ENCODE data around the gene CCL1.

The CCL1 gene

GRCh38 chr17:34401165-34401564, 38.1 kb upstream of the CCL1 start:
- peak; percentile 41 for DNase-seq (ENCODE audit: low spot score)
- no peak overlapping the region for H3K27ac ChIP-seq
- H3K4me3 ChIP-seq = no peak overlapping the region
- TF ChIP-seq, protein P1, sequence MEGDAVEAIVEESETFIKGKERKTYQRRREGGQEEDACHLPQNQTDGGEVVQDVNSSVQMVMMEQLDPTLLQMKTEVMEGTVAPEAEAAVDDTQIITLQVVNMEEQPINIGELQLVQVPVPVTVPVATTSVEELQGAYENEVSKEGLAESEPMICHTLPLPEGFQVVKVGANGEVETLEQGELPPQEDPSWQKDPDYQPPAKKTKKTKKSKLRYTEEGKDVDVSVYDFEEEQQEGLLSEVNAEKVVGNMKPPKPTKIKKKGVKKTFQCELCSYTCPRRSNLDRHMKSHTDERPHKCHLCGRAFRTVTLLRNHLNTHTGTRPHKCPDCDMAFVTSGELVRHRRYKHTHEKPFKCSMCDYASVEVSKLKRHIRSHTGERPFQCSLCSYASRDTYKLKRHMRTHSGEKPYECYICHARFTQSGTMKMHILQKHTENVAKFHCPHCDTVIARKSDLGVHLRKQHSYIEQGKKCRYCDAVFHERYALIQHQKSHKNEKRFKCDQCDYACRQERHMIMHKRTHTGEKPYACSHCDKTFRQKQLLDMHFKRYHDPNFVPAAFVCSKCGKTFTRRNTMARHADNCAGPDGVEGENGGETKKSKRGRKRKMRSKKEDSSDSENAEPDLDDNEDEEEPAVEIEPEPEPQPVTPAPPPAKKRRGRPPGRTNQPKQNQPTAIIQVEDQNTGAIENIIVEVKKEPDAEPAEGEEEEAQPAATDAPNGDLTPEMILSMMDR (IDR thresholded peaks at IDR 0.05) = no peak

DNA sequence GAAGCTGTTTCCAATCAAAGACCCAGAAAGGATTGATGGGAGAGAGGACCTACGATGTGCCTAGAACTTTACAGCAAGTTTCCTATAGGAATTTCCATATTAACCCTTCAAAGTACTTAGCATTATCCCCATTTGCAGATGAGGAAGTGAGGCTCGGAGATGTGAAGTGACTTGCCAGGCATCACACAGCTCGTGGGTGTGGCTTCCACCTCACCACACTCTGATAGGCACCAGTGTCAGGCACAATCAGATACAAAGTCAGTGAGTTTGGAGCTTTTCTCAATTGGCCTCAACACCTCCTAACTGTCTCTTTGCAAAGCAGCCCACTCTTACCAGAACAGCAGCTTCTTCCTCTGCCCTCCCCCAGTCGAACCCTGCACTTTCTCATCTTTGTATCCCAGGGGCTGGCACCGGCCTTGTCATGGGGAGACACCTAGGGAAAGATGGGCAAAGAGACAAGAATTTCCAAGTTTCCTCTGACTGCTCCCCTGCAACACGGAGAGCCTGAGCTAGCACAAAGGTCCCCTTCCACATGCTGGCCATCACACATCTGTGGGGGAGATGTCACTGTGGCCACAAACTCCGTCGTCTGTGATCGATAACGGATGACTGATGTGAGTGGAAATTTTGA, 37.4 kb upstream of the CCL1 start:
- Histone ChIP-seq H3K4me3 (no peak overlapping the region), H3K27ac (no peak overlapping the region)
- peak; percentile 53 for DNase-seq (ENCODE audit: low spot score)
- TF ChIP-seq, protein P1 (IDR thresholded peaks at IDR 0.05) = no peak

DNA sequence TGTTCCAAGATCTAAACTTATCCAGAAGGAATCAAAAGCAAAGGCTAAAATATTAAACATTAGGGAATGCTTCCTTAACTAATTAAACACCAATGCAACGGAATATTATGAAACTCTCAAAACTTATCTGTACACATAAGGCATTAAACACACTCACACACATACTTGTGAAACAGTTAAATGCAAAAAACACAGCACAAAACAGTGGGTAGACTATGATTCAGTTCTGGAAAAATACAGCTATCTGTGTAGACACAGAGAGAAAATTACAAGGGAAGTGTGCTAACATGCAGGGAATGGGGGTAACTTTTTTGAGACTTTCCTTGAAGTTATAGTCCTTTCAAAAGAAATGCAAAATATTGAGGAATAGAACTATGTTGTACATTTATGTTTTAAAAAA, 36.7 kb upstream of the CCL1 start:
- H3K4me3 ChIP-seq = no peak overlapping the region

DNA sequence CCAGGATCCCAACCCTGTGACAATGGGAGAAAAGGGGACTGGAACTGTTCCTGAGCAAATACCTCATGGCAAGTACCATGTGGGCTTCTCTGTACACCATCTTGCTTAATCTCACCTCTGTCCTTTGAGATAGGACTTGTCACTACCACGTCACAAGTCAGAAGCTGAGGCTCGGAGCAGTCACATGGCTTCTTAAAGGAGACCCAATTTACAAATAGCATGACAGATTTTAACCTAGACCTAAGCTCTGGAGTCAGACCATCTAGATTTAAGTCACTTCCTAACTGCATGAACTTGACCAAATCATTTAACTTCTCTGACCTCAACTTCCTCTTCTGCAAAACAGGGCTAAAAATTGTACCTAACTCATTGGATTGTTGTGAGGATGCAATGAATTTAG, 36.0 kb upstream of the CCL1 start:
- Histone ChIP-seq H3K27ac (no peak overlapping the region), H3K4me3 (no peak overlapping the region)
- TF ChIP-seq, protein P1 (IDR thresholded peaks at IDR 0.05) = no peak
- peak; percentile 49 for DNase-seq (ENCODE audit: low spot score)

More for the DNA sequence above, 36.7 kb upstream of the CCL1 start:
- DNase-seq (ENCODE audit: low spot score) = no peak
- TF ChIP-seq, protein P1 (IDR thresholded peaks at IDR 0.05) = no peak
- H3K27ac ChIP-seq = no peak overlapping the region

DNA sequence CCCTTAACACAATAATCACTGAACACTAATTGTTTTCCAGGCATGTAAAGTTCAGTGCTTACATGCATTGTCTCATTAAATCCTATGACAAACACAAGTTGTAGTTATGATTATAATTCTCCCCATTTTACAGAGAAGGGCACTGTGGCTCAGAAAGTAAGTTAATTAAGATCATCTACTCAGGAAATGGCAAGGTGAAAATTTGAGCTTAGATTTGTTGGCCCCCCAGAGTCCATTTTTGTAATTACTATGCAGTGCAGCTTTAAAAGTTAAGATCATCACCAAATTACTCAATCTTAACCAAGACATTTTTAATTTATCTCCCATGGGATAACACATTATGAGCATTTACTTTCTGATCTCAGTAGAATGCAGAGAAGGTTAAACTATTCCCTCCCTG, 34.2 kb upstream of the CCL1 start:
- DNase-seq (ENCODE audit: low spot score) = no peak
- TF ChIP-seq, protein P1 (IDR thresholded peaks at IDR 0.05) = no peak
- no peak overlapping the region for H3K27ac ChIP-seq
- H3K4me3 ChIP-seq = no peak overlapping the region

DNA sequence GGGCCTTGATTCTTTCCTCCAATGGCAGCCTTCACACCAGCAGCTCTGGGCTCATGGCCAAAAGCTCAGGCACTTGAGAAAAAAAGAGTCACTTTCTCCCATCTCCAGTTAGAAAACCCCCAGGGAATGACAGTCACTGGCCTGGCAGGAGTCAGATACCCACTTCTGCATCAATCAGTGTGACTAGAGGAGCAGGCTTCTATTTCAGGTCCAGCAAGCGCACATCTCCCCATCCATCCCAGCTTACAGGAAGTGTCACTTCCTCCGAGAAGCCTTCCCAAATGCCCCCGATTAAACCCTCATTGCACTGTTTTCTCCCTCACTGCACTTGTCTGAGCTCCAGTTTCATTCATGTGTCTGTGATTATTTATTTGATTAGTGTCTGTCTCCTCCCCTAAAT, 30.4 kb upstream of the CCL1 start:
- DNase-seq (ENCODE audit: low spot score) = peak; percentile 33
- TF ChIP-seq, protein P1 (IDR thresholded peaks at IDR 0.05) = no peak
- Histone ChIP-seq H3K4me3 (no peak overlapping the region), H3K27ac (no peak overlapping the region)

DNA sequence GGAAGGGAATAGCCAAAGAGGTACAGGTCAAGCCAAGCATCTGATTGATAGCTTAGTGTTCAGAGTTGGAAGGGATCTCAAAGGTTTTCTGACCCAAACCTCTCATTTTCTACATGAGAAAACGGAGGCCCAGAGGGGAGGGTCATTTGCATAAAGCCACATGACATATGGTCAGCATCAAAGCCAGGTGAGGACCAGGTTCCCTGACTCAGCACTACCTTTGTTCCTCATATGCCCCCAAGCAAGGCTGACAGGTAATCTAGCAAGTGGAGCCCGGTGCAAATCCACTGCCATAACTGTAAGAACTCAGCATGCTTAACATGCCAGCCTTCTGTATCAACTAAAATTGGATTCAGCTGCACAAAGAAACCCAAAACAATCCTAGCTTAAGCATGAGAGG, 28.2 kb upstream of the CCL1 start:
- Histone ChIP-seq H3K27ac (no peak overlapping the region), H3K4me3 (no peak overlapping the region)
- TF ChIP-seq, protein P1 (IDR thresholded peaks at IDR 0.05) = no peak
- DNase-seq (ENCODE audit: low spot score) = peak; percentile 47

Data from coronary artery (tissue), 2 donors.